NCI-H2029 (cell line): ENCODE results near the gene HK1.
A peak's percentile ranks its signal among the peaks of the same experiment; 100 is the strongest.

ENCODE experiments used
- DNase-seq: peaks from one replicate; lab custom pipeline; 2025; lab: John Stamatoyannopoulos, UW

Gene HK1

GRCh38 chr10:69404786-69405185 lies 126.5 kb downstream of the HK1 start:
- no peak for DNase-seq

GRCh38 chr10:69405221-69405620 lies 126.9 kb downstream of the HK1 start:
- no peak for DNase-seq

GRCh38 chr10:69406302-69406811 lies 128.1 kb downstream of the HK1 start:
- DNase-seq: no peak

GRCh38 chr10:69406816-69407580 lies 128.7 kb downstream of the HK1 start:
- no peak for DNase-seq

GRCh38 chr10:69407621-69408301 lies 129.5 kb downstream of the HK1 start:
- DNase-seq: peak; percentile 14

GRCh38 chr10:69408318-69409175 lies 130.3 kb downstream of the HK1 start:
- DNase-seq: peak; percentile 84

- DNase-seq: no peak
Measured at GRCh38 chr10:69409176-69409495, 130.8 kb downstream of the HK1 start.

- DNase-seq: no peak
Measured at GRCh38 chr10:69409968-69410367, 131.7 kb downstream of the HK1 start.

GRCh38 chr10:69410487-69410886 lies 132.2 kb downstream of the HK1 start:
- DNase-seq: no peak

GRCh38 chr10:69411476-69411875 lies 133.2 kb downstream of the HK1 start:
- DNase-seq: no peak

GRCh38 chr10:69412232-69412790 lies 134.0 kb downstream of the HK1 start:
- no peak for DNase-seq

GRCh38 chr10:69413221-69413865 lies 135.0 kb downstream of the HK1 start:
- no peak for DNase-seq

- DNase-seq: no peak
Measured at GRCh38 chr10:69414036-69415018, 136.0 kb downstream of the HK1 start.

GRCh38 chr10:69415049-69415448 lies 136.8 kb downstream of the HK1 start:
- no peak for DNase-seq

GRCh38 chr10:69415951-69416350 lies 137.7 kb downstream of the HK1 start:
- no peak for DNase-seq

- DNase-seq: no peak
Measured at GRCh38 chr10:69416695-69417094, 138.4 kb downstream of the HK1 start, which contains the start of gene TACR2. TACR2 (minus strand) TSS chr10:69416918; CDS start chr10:69416323, 595 bp downstream.

GRCh38 chr10:69417542-69417941 lies 139.2 kb downstream of the HK1 start:
- DNase-seq: no peak

GRCh38 chr10:69418052-69418752 lies 139.9 kb downstream of the HK1 start:
- DNase-seq: no peak

- DNase-seq: no peak
Measured at GRCh38 chr10:69419096-69419743, 140.9 kb downstream of the HK1 start.
